ENCODE measurements around the gene MEPE. TPM values are rescaled to one million over a fixed set of nuclear protein-coding genes. Genes with fewer than 3 reads are reported as not detected.
A peak's percentile ranks its signal among the peaks of the same experiment; 100 is the strongest.

MEPE gene
- total and polyA plus RNA-seq, 9 donors, result not detected

DNA sequence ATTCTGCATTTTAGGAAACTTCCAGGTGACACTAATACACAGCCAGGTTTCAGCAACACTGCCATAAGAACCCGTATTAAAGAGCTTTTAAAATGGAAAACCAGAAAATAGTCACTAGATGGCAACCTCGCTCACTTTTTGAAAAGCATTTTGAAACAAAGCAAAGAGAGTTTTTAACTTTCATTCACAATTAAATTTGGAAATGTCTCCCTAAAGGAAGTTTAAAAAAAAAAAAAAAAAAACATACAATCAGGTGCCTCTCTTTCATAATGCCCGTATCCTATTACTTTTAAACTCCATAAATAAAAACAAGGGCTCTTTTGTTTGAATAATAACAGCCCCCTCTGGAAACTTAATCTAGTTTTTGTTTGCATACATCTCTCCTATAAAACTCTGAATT lies 20.3 kb downstream of the MEPE start:
- no CpG with 5 or more reads among the region's 3 CpGs for WGBS (ENCODE audit: insufficient coverage)
- no peaks in the 10 kb centered on the region for H3K9me3 ChIP-seq (replicated peaks; ENCODE audit: control insufficient read depth, low read depth, low read length)
- H3K4me3 ChIP-seq (ENCODE audit: low read length), result no peak overlapping the region
- H3K4me1 ChIP-seq (ENCODE audit: control insufficient read depth, insufficient read depth, low read length), result peaks cover 2% of the 10 kb centered on the region
- no peaks in the 10 kb centered on the region for H3K36me3 ChIP-seq (ENCODE audit: control insufficient read depth, insufficient read depth, low read length)
- peak; percentile 75 for DNase-seq
- H3K27me3 ChIP-seq (ENCODE audit: control insufficient read depth, insufficient read depth, low read length), result no peaks in the 10 kb centered on the region
- H3K27ac ChIP-seq (ENCODE audit: low read length), result no peak overlapping the region

GRCh38 chr4:87853891-87854290 lies 21.1 kb downstream of the MEPE start:
- Histone ChIP-seq H3K4me1 (ENCODE audit: control insufficient read depth, insufficient read depth, low read length) (peaks cover under 1% of the 10 kb centered on the region), H3K27me3 (ENCODE audit: control insufficient read depth, insufficient read depth, low read length) (no peaks in the 10 kb centered on the region), H3K9me3 (replicated peaks; ENCODE audit: control insufficient read depth, low read depth, low read length) (no peaks in the 10 kb centered on the region), H3K27ac (ENCODE audit: low read length) (no peak overlapping the region), H3K4me3 (ENCODE audit: low read length) (no peak overlapping the region), H3K36me3 (ENCODE audit: control insufficient read depth, insufficient read depth, low read length) (no peaks in the 10 kb centered on the region)
- no peak for DNase-seq

- Histone ChIP-seq H3K4me3 (ENCODE audit: low read length) (no peak overlapping the region), H3K27ac (ENCODE audit: low read length) (no peak overlapping the region), H3K36me3 (ENCODE audit: control insufficient read depth, insufficient read depth, low read length) (no peaks in the 10 kb centered on the region), H3K27me3 (ENCODE audit: control insufficient read depth, insufficient read depth, low read length) (no peaks in the 10 kb centered on the region), H3K4me1 (ENCODE audit: control insufficient read depth, insufficient read depth, low read length) (no peaks in the 10 kb centered on the region), H3K9me3 (replicated peaks; ENCODE audit: control insufficient read depth, low read depth, low read length) (no peaks in the 10 kb centered on the region)
- DNase-seq, result no peak
- WGBS (ENCODE audit: insufficient coverage), result 84% methylated on average over 7 of the region's 8 CpGs
These were observed 22.8 kb downstream of the MEPE start for GRCh38 chr4:87855559-87855958.

DNA sequence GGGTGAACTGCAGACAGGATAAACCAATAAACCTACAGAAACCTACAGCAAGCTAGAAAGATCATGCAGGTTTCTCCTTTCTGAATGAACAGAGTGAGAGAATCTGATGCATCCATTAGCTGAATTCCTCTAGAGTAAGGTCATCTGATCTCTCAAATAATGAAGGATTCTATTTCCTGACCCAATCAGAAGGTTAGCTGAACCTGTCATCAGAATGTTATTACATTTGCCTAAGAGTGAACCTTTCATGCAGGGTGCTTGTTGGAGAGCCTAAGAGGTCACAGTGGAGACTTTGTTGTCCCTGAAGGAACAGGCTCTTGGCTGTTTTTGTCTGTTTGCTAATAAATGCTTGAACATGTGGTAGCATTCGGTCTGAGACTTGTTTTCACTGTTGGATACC lies 24.0 kb downstream of the MEPE start:
- WGBS (ENCODE audit: insufficient coverage), result 71% methylated on average over 1 of the region's 1 CpG
- no peaks in the 10 kb centered on the region for H3K36me3 ChIP-seq (ENCODE audit: control insufficient read depth, insufficient read depth, low read length)
- H3K4me1 ChIP-seq (ENCODE audit: control insufficient read depth, insufficient read depth, low read length), result no peaks in the 10 kb centered on the region
- no peak overlapping the region for H3K27ac ChIP-seq (ENCODE audit: low read length)
- DNase-seq, result no peak
- no peak overlapping the region for H3K4me3 ChIP-seq (ENCODE audit: low read length)
- no peaks in the 10 kb centered on the region for H3K9me3 ChIP-seq (replicated peaks; ENCODE audit: control insufficient read depth, low read depth, low read length)
- no peaks in the 10 kb centered on the region for H3K27me3 ChIP-seq (ENCODE audit: control insufficient read depth, insufficient read depth, low read length)

DNA sequence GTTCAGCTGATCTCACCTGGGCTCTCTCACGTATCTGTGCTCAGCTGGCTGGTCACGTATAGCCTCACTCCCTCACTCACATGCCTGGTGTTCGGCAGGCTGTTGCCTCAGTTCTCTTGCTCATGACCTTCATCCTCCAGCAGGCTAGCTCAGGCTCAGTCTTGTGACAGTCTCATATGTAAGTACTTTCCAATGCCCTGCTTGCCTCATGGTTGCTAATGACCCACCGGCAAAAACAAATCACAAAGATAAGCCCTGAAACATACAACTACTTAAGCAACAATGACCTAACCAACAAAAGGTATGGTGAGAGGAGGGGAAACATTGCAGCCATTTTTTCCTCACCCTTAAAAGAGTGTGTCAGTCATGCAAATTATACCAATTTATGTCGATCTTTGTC lies 25.0 kb downstream of the MEPE start:
- no peaks in the 10 kb centered on the region for H3K27me3 ChIP-seq (ENCODE audit: control insufficient read depth, insufficient read depth, low read length)
- H3K4me1 ChIP-seq (ENCODE audit: control insufficient read depth, insufficient read depth, low read length), result no peaks in the 10 kb centered on the region
- no peaks in the 10 kb centered on the region for H3K9me3 ChIP-seq (replicated peaks; ENCODE audit: control insufficient read depth, low read depth, low read length)
- WGBS (ENCODE audit: insufficient coverage), result 73% methylated on average over 2 of the region's 5 CpGs
- H3K27ac ChIP-seq (ENCODE audit: low read length), result no peak overlapping the region
- H3K4me3 ChIP-seq (ENCODE audit: low read length), result no peak overlapping the region
- no peaks in the 10 kb centered on the region for H3K36me3 ChIP-seq (ENCODE audit: control insufficient read depth, insufficient read depth, low read length)
- no peak for DNase-seq

DNA sequence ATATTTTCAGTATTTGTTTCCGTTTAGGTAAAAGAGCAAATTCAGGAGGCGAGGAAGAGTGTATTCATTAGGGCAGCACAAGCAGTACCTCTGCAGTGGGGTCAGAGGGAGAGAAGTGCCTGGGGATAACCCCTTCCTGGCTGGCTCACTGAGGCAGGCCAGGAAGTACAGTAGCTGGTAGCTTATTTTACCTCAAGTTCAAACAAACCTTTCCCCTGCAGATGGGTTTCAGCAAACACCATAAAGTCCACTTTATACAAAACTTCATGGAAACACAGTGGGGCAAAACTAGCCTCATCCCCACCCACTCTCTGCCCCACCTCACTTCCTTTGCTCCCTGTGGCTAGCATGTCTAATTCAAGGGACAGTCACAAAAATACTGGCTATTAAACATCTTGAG lies 29.5 kb downstream of the MEPE start:
- WGBS (ENCODE audit: insufficient coverage), result 100% methylated on average over 1 of the region's 2 CpGs
- Histone ChIP-seq H3K4me1 (ENCODE audit: control insufficient read depth, insufficient read depth, low read length) (no peaks in the 10 kb centered on the region), H3K4me3 (ENCODE audit: low read length) (no peak overlapping the region), H3K36me3 (ENCODE audit: control insufficient read depth, insufficient read depth, low read length) (no peaks in the 10 kb centered on the region), H3K27me3 (ENCODE audit: control insufficient read depth, insufficient read depth, low read length) (no peaks in the 10 kb centered on the region), H3K9me3 (replicated peaks; ENCODE audit: control insufficient read depth, low read depth, low read length) (no peaks in the 10 kb centered on the region), H3K27ac (ENCODE audit: low read length) (no peak overlapping the region)
- DNase-seq, result no peak

DNA sequence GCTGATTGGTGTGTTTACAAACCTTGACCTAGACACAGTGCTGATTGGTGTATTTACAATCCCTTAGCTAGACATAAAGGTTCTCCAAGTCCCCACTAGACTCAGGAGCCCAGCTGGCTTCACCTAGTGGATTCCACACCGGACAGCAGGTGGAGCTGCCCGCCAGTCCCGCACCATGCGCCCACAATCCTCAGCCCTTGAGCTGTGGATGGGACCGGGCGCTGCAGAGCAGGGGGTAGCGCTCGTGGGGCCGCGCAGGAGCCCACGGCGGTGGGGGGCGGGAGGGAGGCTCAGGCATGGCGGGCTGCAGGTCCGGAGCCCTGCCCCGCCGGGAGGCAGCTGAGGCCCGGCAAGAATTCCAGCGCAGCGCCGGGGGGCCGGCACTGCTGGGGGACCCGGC lies 30.7 kb downstream of the MEPE start:
- no peak for DNase-seq
- no peak overlapping the region for H3K4me3 ChIP-seq (ENCODE audit: low read length)
- no peak overlapping the region for H3K27ac ChIP-seq (ENCODE audit: low read length)
- no peaks in the 10 kb centered on the region for H3K36me3 ChIP-seq (ENCODE audit: control insufficient read depth, insufficient read depth, low read length)
- no peaks in the 10 kb centered on the region for H3K27me3 ChIP-seq (ENCODE audit: control insufficient read depth, insufficient read depth, low read length)
- H3K4me1 ChIP-seq (ENCODE audit: control insufficient read depth, insufficient read depth, low read length), result no peaks in the 10 kb centered on the region
- WGBS (ENCODE audit: insufficient coverage), result 95% methylated on average over 23 of the region's 23 CpGs
- no peaks in the 10 kb centered on the region for H3K9me3 ChIP-seq (replicated peaks; ENCODE audit: control insufficient read depth, low read depth, low read length)

DNA sequence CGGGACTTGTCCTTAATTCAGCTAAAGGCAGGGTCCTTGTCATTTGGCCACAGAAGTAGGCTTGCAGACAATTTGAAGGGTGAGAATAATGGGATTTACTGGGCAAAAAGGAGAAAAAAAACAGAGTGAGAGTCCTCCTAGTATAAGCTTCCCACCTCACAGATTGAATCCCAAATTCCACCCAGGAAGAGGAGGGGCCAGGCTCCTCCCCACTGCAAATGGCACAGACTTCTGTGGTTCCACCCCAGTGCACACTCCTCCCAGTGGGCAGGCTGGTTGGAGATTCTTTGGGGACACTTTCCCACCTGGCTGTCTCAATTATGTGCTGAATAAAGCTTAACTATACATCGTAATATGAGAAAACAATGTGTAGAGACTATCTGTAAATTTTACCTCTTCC lies 31.6 kb downstream of the MEPE start:
- H3K36me3 ChIP-seq (ENCODE audit: control insufficient read depth, insufficient read depth, low read length), result no peaks in the 10 kb centered on the region
- WGBS (ENCODE audit: insufficient coverage), result no CpG with 5 or more reads among the region's 2 CpGs
- no peak for DNase-seq
- H3K27ac ChIP-seq (ENCODE audit: low read length), result peak overlapping the region; percentile 35
- H3K9me3 ChIP-seq (replicated peaks; ENCODE audit: control insufficient read depth, low read depth, low read length), result no peaks in the 10 kb centered on the region
- no peak overlapping the region for H3K4me3 ChIP-seq (ENCODE audit: low read length)
- H3K27me3 ChIP-seq (ENCODE audit: control insufficient read depth, insufficient read depth, low read length), result no peaks in the 10 kb centered on the region
- no peaks in the 10 kb centered on the region for H3K4me1 ChIP-seq (ENCODE audit: control insufficient read depth, insufficient read depth, low read length)

DNA sequence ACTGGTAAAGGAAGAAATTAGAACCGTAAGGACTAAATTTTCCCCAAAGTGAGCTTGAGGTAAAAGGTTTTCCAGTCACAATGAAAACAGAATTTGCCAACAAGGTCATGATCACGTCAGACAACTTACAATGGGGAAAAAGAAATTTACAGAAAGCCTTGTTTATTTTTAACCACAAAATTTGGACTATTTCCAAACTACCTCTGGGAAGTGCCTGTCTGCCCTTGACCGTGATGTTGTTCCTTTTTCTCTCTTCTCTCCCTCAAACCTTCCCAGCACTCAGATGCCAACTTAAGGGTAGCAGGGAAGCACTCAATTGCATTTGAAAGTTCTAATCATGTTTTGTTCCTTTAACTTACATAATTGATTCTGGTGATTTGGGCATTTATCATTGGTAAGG lies 32.5 kb downstream of the MEPE start:
- no CpG with 5 or more reads among the region's 3 CpGs for WGBS (ENCODE audit: insufficient coverage)
- no peaks in the 10 kb centered on the region for H3K36me3 ChIP-seq (ENCODE audit: control insufficient read depth, insufficient read depth, low read length)

DNA sequence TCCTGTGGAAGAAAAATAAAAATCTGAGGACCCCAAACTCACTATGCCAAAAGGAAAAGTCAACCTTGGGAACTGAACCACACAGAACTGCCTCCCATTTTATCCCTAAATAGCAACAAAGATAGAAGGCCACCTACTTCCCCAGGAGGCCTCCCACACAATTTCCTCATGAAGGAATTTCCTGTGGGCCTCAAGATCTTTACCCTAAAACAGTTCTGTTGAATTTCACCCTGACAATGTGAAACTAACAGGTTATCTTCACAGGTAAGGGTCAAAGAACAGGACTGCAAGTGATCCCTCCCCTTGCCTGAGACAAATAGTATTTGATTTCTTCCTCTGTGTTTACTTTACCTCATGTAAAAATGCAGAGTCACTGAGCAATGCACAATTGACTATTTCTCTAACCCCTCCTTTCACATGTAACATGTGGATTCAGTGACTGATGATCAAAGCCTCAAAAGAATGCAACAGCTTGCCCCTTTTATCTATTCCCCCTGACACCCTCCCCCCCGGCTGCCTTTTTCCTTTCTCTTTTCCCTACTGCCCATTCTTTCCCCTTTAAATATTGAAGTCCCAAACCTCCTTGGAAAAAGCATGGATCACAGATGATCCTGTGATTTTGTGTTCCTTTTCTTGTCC lies 33.3 kb downstream of the MEPE start:
- H3K4me1 ChIP-seq (ENCODE audit: control insufficient read depth, insufficient read depth, low read length), result no peaks in the 10 kb centered on the region
- H3K27me3 ChIP-seq (ENCODE audit: control insufficient read depth, insufficient read depth, low read length), result no peaks in the 10 kb centered on the region
- no peak overlapping the region for H3K27ac ChIP-seq (ENCODE audit: low read length)
- 25% methylated on average over 1 of the region's 1 CpG for WGBS (ENCODE audit: insufficient coverage)
- no peak overlapping the region for H3K4me3 ChIP-seq (ENCODE audit: low read length)
- no peak for DNase-seq
- H3K9me3 ChIP-seq (replicated peaks; ENCODE audit: control insufficient read depth, low read depth, low read length), result no peaks in the 10 kb centered on the region
- H3K36me3 ChIP-seq (ENCODE audit: control insufficient read depth, insufficient read depth, low read length), result no peaks in the 10 kb centered on the region

More for the DNA sequence above, 32.5 kb downstream of the MEPE start:
- Histone ChIP-seq H3K27ac (ENCODE audit: low read length) (peak overlapping the region; percentile 52), H3K4me3 (ENCODE audit: low read length) (no peak overlapping the region), H3K9me3 (replicated peaks; ENCODE audit: control insufficient read depth, low read depth, low read length) (no peaks in the 10 kb centered on the region), H3K4me1 (ENCODE audit: control insufficient read depth, insufficient read depth, low read length) (no peaks in the 10 kb centered on the region), H3K27me3 (ENCODE audit: control insufficient read depth, insufficient read depth, low read length) (no peaks in the 10 kb centered on the region)
- DNase-seq, result peak; percentile 47

DNA sequence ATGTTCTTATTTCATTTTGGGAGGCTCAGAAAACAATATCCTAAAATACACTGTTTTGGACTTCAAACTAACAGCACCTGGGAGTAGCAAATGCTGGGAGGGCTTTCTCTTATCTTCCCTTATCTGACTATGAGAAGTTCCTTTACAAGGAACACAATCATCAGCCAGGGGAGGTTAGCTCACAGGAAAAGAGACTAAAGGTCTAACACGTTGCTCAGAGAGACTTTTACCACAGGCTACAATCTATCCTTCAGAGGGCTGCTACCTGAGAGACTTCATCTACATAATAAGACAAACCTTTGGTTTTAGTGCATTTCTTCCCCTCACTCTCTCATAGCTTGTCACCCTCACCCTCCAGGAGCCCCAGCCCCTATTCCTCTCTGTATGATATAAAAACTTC lies 35.8 kb downstream of the MEPE start:
- Histone ChIP-seq H3K4me3 (ENCODE audit: low read length) (no peak overlapping the region), H3K36me3 (ENCODE audit: control insufficient read depth, insufficient read depth, low read length) (no peaks in the 10 kb centered on the region), H3K4me1 (ENCODE audit: control insufficient read depth, insufficient read depth, low read length) (no peaks in the 10 kb centered on the region), H3K9me3 (replicated peaks; ENCODE audit: control insufficient read depth, low read depth, low read length) (no peaks in the 10 kb centered on the region), H3K27me3 (ENCODE audit: control insufficient read depth, insufficient read depth, low read length) (no peaks in the 10 kb centered on the region), H3K27ac (ENCODE audit: low read length) (no peak overlapping the region)
- no peak for DNase-seq
- no CpG with 5 or more reads among the region's 1 CpG for WGBS (ENCODE audit: insufficient coverage)
